ENCODE measurements around the gene CDH12. TPM values are rescaled to one million over a fixed set of nuclear protein-coding genes. Genes with fewer than 3 reads are reported as not detected.

CDH12 gene
- total and polyA plus RNA-seq, 7 donors: not detected

DNA sequence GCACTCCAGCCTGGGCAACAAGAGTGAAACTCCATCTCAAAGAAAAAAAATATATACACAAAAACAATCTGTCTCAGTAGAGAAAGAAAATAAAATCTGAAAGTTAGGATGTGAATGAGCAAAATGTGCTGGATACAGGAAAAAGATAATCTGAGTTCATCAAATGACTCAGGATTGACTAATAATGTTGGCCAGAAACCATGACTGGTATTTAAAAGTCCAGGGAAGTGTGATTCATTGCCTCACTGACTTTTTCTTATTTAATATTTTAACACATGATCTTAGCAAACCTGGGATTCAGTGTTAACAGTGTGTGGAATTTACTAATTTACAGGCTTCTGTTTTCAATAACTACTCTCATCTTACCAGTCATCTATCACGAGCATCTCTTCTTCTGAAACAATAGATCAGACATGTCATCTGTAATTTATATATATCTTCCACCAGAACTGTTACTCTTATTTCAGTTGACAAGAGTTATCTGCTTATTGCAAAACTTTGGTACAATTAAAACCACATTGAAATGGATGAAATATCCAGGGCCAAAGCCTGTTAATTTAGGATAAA is 256.7 kb downstream of the CDH12 start:
- H3K4me3 ChIP-seq: no peak overlapping the region
- no peaks in the 10 kb centered on the region for H3K27me3 ChIP-seq (ENCODE audit: insufficient read depth in 3 of 3, low read length in 2 of 3)
- no peak for DNase-seq
- WGBS, 3 donors: 62 to 71% (median 69%) methylated on average over 1 of the region's 1 CpG
- TF ChIP-seq, protein P1, sequence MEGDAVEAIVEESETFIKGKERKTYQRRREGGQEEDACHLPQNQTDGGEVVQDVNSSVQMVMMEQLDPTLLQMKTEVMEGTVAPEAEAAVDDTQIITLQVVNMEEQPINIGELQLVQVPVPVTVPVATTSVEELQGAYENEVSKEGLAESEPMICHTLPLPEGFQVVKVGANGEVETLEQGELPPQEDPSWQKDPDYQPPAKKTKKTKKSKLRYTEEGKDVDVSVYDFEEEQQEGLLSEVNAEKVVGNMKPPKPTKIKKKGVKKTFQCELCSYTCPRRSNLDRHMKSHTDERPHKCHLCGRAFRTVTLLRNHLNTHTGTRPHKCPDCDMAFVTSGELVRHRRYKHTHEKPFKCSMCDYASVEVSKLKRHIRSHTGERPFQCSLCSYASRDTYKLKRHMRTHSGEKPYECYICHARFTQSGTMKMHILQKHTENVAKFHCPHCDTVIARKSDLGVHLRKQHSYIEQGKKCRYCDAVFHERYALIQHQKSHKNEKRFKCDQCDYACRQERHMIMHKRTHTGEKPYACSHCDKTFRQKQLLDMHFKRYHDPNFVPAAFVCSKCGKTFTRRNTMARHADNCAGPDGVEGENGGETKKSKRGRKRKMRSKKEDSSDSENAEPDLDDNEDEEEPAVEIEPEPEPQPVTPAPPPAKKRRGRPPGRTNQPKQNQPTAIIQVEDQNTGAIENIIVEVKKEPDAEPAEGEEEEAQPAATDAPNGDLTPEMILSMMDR (IDR thresholded peaks at IDR 0.05): no peak
- H3K9me3 ChIP-seq: no peaks in the 10 kb centered on the region
- H3K4me1 ChIP-seq: no peaks in the 10 kb centered on the region
- no peak for ATAC-seq
- H3K36me3 ChIP-seq (ENCODE audit: insufficient read depth in 1 of 2, low read depth in 1 of 2): no peaks in the 10 kb centered on the region
- intact Hi-C loops (cut with DNase I): no loop called here
- H3K27ac ChIP-seq: no peak overlapping the region

DNA sequence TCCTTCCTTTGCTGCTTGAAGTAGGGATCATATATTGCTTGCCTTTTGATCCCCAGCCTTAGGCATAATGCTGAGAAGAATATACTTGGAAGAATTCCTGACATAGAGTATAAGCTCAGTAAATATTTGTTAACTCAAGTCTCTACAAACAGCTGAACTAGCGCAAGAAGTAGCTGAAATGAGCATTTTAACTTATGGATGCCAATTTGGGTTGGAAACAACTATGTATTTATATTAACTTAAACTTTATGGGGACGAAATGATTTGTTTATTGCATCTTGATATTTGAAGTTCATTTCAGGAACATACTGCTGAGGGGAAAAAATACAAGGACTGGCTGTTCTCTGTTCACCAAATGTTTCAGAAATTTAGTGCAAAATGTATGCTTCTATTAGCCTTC is 258.7 kb downstream of the CDH12 start:
- WGBS, 3 donors: 82 to 83% (median 82%) methylated on average over 2 of the region's 2 CpGs
- intact Hi-C loops (cut with DNase I): no loop called here
- Histone ChIP-seq H3K27me3 (ENCODE audit: insufficient read depth in 3 of 3, low read length in 2 of 3) (no peaks in the 10 kb centered on the region), H3K36me3 (ENCODE audit: insufficient read depth in 1 of 2, low read depth in 1 of 2) (no peaks in the 10 kb centered on the region), H3K4me1 (no peaks in the 10 kb centered on the region), H3K9me3 (no peaks in the 10 kb centered on the region), H3K4me3 (no peak overlapping the region), H3K27ac (no peak overlapping the region)
- no peak for DNase-seq
- TF ChIP-seq, protein P1 (IDR thresholded peaks at IDR 0.05): no peak
- no peak for ATAC-seq

DNA sequence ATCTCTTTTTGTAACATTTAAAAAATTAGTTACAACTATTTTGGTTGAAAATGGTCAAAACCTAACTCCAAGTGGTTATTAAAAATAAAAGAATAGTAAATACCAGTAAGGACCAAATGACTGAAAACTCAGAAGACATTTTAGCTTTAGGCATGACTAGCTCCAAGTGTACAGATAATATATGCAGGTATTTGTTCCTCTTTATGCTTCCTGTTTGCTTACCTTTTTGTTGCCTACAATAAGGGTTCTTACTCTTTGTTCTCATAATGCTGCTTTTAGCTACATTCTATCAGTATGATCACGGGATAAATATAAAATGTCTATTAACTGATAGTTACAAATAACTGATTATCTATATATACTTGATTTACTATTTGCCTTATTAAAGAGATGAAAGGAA is 259.6 kb downstream of the CDH12 start:
- TF ChIP-seq, protein P1 (IDR thresholded peaks at IDR 0.05): no peak
- H3K4me1 ChIP-seq: no peaks in the 10 kb centered on the region

DNA sequence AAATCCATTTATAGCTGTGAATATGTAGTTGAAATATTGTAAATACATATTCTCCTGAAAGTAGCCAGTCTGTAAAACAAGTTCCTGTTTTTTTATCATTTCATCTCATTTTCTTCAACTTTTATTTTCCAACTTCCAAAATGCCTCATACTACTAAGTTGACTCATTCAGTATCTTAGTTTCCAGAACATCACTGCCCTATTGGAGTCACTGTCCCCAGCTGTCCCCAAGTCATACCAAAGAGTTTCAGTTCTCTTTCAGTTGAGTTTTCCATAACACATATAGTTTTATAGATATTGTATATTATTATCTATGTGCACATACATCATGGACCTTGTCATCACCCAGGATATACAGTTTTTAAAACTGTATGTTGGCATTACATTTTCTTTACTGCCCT is 261.7 kb downstream of the CDH12 start:
- ATAC-seq: no peak
- no peak overlapping the region for H3K4me3 ChIP-seq
- no peak overlapping the region for H3K27ac ChIP-seq
- H3K4me1 ChIP-seq: no peaks in the 10 kb centered on the region
- DNase-seq: no peak
- H3K36me3 ChIP-seq (ENCODE audit: insufficient read depth in 1 of 2, low read depth in 1 of 2): no peaks in the 10 kb centered on the region
- no peaks in the 10 kb centered on the region for H3K27me3 ChIP-seq (ENCODE audit: insufficient read depth in 3 of 3, low read length in 2 of 3)
- no peaks in the 10 kb centered on the region for H3K9me3 ChIP-seq
- TF ChIP-seq, protein P1 (IDR thresholded peaks at IDR 0.05): no peak
- intact Hi-C loops (cut with DNase I): no loop called here

More for the DNA sequence above, 259.6 kb downstream of the CDH12 start:
- Histone ChIP-seq H3K27ac (no peak overlapping the region), H3K4me3 (no peak overlapping the region), H3K27me3 (ENCODE audit: insufficient read depth in 3 of 3, low read length in 2 of 3) (no peaks in the 10 kb centered on the region), H3K9me3 (no peaks in the 10 kb centered on the region), H3K36me3 (ENCODE audit: insufficient read depth in 1 of 2, low read depth in 1 of 2) (no peaks in the 10 kb centered on the region)
- intact Hi-C loops (cut with DNase I): no loop called here
- no peak for ATAC-seq
- 90 to 94% (median 92%) methylated on average over 1 of the region's 1 CpG for WGBS, 3 donors
- no peak for DNase-seq

DNA sequence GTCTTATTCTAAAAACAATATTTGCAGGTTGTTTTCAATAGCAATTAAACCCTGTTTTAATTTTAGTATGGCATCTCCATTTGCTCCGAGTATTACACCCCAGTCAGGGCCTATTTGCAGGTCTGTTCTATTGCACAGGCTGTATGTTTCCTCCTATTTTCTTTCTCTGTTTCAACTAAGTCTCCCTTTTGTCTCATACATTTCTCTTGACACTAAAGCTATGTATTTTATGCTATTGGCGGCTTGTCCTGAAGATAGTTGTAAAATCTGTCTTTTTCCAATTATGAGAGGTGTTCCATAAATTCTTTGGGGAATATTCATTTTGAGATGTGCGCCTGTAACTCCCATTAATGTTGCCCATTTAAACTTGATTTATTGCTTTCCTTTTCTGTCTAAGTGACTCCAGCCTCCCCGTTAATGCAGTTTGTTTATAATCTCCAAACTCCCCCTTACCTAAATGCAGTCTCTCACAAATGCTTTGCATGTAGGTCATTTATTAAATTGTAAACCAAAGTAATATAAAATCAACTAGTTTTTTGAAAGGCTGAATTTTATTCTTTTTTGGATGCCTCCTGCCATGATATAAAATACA is 262.4 kb downstream of the CDH12 start:
- 53 to 57% (median 54%) methylated on average over 4 of the region's 4 CpGs for WGBS, 3 donors
- ATAC-seq (no peak), DNase-seq (no peak)
- Histone ChIP-seq H3K4me1 (no peaks in the 10 kb centered on the region), H3K9me3 (no peaks in the 10 kb centered on the region), H3K27ac (no peak overlapping the region), H3K36me3 (ENCODE audit: insufficient read depth in 1 of 2, low read depth in 1 of 2) (no peaks in the 10 kb centered on the region), H3K27me3 (ENCODE audit: insufficient read depth in 3 of 3, low read length in 2 of 3) (no peaks in the 10 kb centered on the region), H3K4me3 (no peak overlapping the region)
- TF ChIP-seq, protein P1 (IDR thresholded peaks at IDR 0.05): no peak
- intact Hi-C loops (cut with DNase I): no loop called here

Measured in psoas muscle (tissue), 8 donors.